NCI-H748 (cell line): ENCODE data around the gene FAM124A.

Experiments
- DNase-seq: peaks from one replicate; lab custom pipeline; 2025; ENCODE audit not compliant: unreplicated experiment; lab: John Stamatoyannopoulos, UW

Gene FAM124A

GRCh38 chr13:51332566-51333361, 110.6 kb downstream of the FAM124A start:
- DNase-seq, result no peak

GRCh38 chr13:51333421-51333820, 111.2 kb downstream of the FAM124A start:
- DNase-seq, result no peak

GRCh38 chr13:51333826-51334225, 111.6 kb downstream of the FAM124A start:
- DNase-seq, result no peak
